H1 (cell line): ENCODE results near the gene RTN4IP1. TPM values are rescaled to one million over a fixed set of nuclear protein-coding genes. Genes with fewer than 3 reads are reported as not detected.

ENCODE experiments used
- CTCF ChIA-PET: fragments of 300-600 bp; sonication (Branson Sonifier 250); formaldehyde crosslinking; loops from one replicate; lab custom pipeline; 2021; ENCODE audit not compliant: partially characterized antibody; lab: Charles Lee
- POLR2A ChIA-PET: fragments of 300-600 bp; sonication (Branson Sonifier 250); formaldehyde crosslinking; loops from one replicate; lab custom pipeline; 2021; ENCODE audit warnings: inconsistent platforms; ENCODE audit not compliant: partially characterized antibody; lab: Charles Lee
- DNase-seq, 2 experiments: peaks; one replicate each; pipeline versions ENCODE4 v3.0.0 to v3.0.0-alpha.2; 2010 to 2022; ENCODE audit warnings: low spot score in 2 of 2, low read depth in 1 of 2, mixed read lengths in 1 of 2
- FAIRE-seq: peaks from 2 replicates; lab custom pipeline; 2011; peaks lifted over from hg19 to GRCh38; lab: Jason Lieb, UNC
- H2AFZ ChIP-seq: 2 replicates; pipeline ENCODE4 v1.8.1; 2012; ENCODE audit warnings: low read length, inconsistent platforms
- H2AK5ac ChIP-seq: 2 replicates; pipeline ENCODE4 v1.6.1; 2013; ENCODE audit warnings: low read depth, low read length
- H2BK120ac ChIP-seq: replicated peaks from 2 replicates; pipeline ENCODE3; 2013; ENCODE audit warnings: low read depth, low read length, inconsistent platforms
- H2BK12ac ChIP-seq: 2 replicates; pipeline ENCODE4 v1.6.1; 2013; ENCODE audit warnings: low read depth, low read length
- H2BK15ac ChIP-seq: 2 replicates; pipeline ENCODE4 v1.6.1; 2013; ENCODE audit warnings: low read length
- H2BK20ac ChIP-seq: 2 replicates; pipeline ENCODE4 v1.6.1; 2013; ENCODE audit warnings: low read length
- H2BK5ac ChIP-seq: 2 replicates; pipeline ENCODE4 v1.6.1; 2013; ENCODE audit warnings: low read depth, low read length
- H3K14ac ChIP-seq: 2 replicates; pipeline ENCODE4 v1.6.1; 2013; ENCODE audit warnings: inconsistent platforms; ENCODE audit not compliant: insufficient read length
- H3K18ac ChIP-seq: 2 replicates; pipeline ENCODE4 v1.6.1; 2013; ENCODE audit warnings: low read length; ENCODE audit errors: extremely low read depth
- H3K23ac ChIP-seq: 2 replicates; pipeline ENCODE4 v1.6.1; 2013; ENCODE audit warnings: inconsistent platforms; ENCODE audit not compliant: insufficient read length
- H3K23me2 ChIP-seq: 2 replicates; pipeline ENCODE4 v1.6.1; 2013; ENCODE audit warnings: low read depth, low read length
- H3K27ac ChIP-seq: 2 replicates; pipeline ENCODE4 v1.6.1; 2011; ENCODE audit warnings: low read depth, low read length, inconsistent platforms
- H3K27me3 ChIP-seq, 4 experiments: replicated peaks in 1 of 4; 1 replicate in 1 of 4; 2 replicates in 3 of 4; pipeline versions ENCODE4 v1.6.1 to v1.8.1; 2011 to 2013; ENCODE audit warnings: low read length in 3 of 4, mild to moderate bottlenecking in 3 of 4, inconsistent platforms in 2 of 4, mixed read lengths in 2 of 4, moderate library complexity in 1 of 4; ENCODE audit not compliant: control insufficient read depth in 3 of 4, insufficient read depth in 3 of 4; ENCODE audit errors: extremely low read depth in 1 of 4
- H3K36me3 ChIP-seq, 4 experiments: 2 replicates each; pipeline versions ENCODE4 v1.6.1 to v1.8.1; 2011 to 2013; ENCODE audit warnings: mild to moderate bottlenecking in 4 of 4, low read length in 3 of 4, moderate library complexity in 2 of 4, control low read depth in 1 of 4, inconsistent platforms in 1 of 4; ENCODE audit not compliant: insufficient read depth in 4 of 4, control insufficient read depth in 2 of 4
- H3K4ac ChIP-seq: replicated peaks from 2 replicates; pipeline ENCODE3; 2013; ENCODE audit warnings: low read length, low read depth, mixed read lengths, inconsistent platforms; ENCODE audit not compliant: insufficient read length
- H3K4me1 ChIP-seq, 4 experiments: replicated peaks in 1 of 4; 1 replicate in 1 of 4; 2 replicates in 3 of 4; pipeline versions ENCODE4 v1.6.1 to v1.8.1; 2011 to 2013; ENCODE audit warnings: low read length in 3 of 4, inconsistent platforms in 2 of 4, mixed read lengths in 1 of 4; ENCODE audit not compliant: insufficient read depth in 4 of 4, control insufficient read depth in 3 of 4
- H3K4me2 ChIP-seq, 2 experiments: 2 replicates each; pipeline versions ENCODE4 v1.6.1 to v1.8.1; 2011 to 2013; ENCODE audit warnings: low read depth in 2 of 2, low read length in 2 of 2, control low read depth in 1 of 2, inconsistent platforms in 1 of 2, mild to moderate bottlenecking in 1 of 2; ENCODE audit not compliant: insufficient read depth in 1 of 2
- H3K4me3 ChIP-seq, 4 experiments: fragments of 200-600, 300-600 bp in 1 of 4; sonication (generic), shearing (Covaris generic), sonication (Bioruptor Twin) in 1 of 4; 2 replicates each; pipeline versions ENCODE4 v1.5.1 to v1.8.1; 2011 to 2016; ENCODE audit warnings: low read length in 4 of 4, low read depth in 3 of 4, control low read depth in 2 of 4, inconsistent platforms in 2 of 4, mild to moderate bottlenecking in 2 of 4, mixed read lengths in 1 of 4, moderate library complexity in 1 of 4; ENCODE audit not compliant: insufficient read depth in 2 of 4; ENCODE audit errors: extremely low read depth in 1 of 4
- H3K56ac ChIP-seq: replicated peaks from 2 replicates; pipeline ENCODE3; 2013; ENCODE audit warnings: low read depth, mild to moderate bottlenecking, mixed read lengths, low read length, inconsistent platforms; ENCODE audit not compliant: insufficient read length
- H3K79me1 ChIP-seq: 2 replicates; pipeline ENCODE4 v1.6.1; 2013; ENCODE audit warnings: low read depth, low read length, control low read depth
- H3K79me2 ChIP-seq, 2 experiments: 2 replicates each; pipeline versions ENCODE4 v1.6.1 to v1.8.1; 2012 to 2013; ENCODE audit warnings: low read length in 2 of 2, mild to moderate bottlenecking in 2 of 2, inconsistent platforms in 1 of 2; ENCODE audit not compliant: insufficient read depth in 2 of 2, control insufficient read depth in 1 of 2
- H3K9ac ChIP-seq, 4 experiments: replicated peaks in 1 of 4; 1 replicate in 1 of 4; 2 replicates in 3 of 4; pipeline versions ENCODE4 v1.6.1 to v1.8.1; 2011 to 2013; ENCODE audit warnings: low read depth in 3 of 4, low read length in 3 of 4, control low read depth in 2 of 4, mild to moderate bottlenecking in 2 of 4, moderate library complexity in 2 of 4, inconsistent platforms in 1 of 4; ENCODE audit errors: extremely low read depth in 1 of 4
- H3K9me3 ChIP-seq, 2 experiments: 2 replicates each; pipeline versions ENCODE4 v1.6.1 to v1.8.1; 2012 to 2013; ENCODE audit warnings: mild to moderate bottlenecking in 2 of 2, moderate library complexity in 2 of 2, control low read depth in 1 of 2, inconsistent platforms in 1 of 2, low read depth in 1 of 2, low read length in 1 of 2, mixed read lengths in 1 of 2; ENCODE audit not compliant: insufficient read depth in 2 of 2
- H4K20me1 ChIP-seq, 2 experiments: replicated peaks in 1 of 2; 2 replicates each; pipeline versions ENCODE3 to v1.8.1; 2011 to 2013; ENCODE audit warnings: inconsistent platforms in 2 of 2, low read length in 2 of 2, mild to moderate bottlenecking in 1 of 2; ENCODE audit not compliant: insufficient read depth in 2 of 2, control insufficient read depth in 1 of 2
- H4K5ac ChIP-seq: 2 replicates; pipeline ENCODE4 v1.6.1; 2013; ENCODE audit warnings: low read length, low read depth, mixed read lengths, inconsistent platforms; ENCODE audit not compliant: insufficient read length
- H4K8ac ChIP-seq: 2 replicates; pipeline ENCODE4 v1.8.0; 2013; ENCODE audit warnings: mild to moderate bottlenecking, moderate library complexity, low read length, inconsistent platforms; ENCODE audit not compliant: insufficient read depth; ENCODE audit errors: extremely low read depth
- H4K91ac ChIP-seq: replicated peaks from 2 replicates; pipeline ENCODE3; 2013; ENCODE audit warnings: low read length, mixed read lengths, inconsistent platforms; ENCODE audit not compliant: insufficient read length
- CREB1 ChIP-seq: IDR thresholded peaks from 2 replicates; pipeline ENCODE4 v1.6.1; 2012; ENCODE audit warnings: inconsistent platforms
- CTCF ChIP-seq, 3 experiments: IDR thresholded peaks; 1 replicate in 2 of 3; 2 replicates in 1 of 3; pipeline versions ENCODE4 v1.5.1 to v1.6.1; 2011; ENCODE audit warnings: low read length in 3 of 3, mild to moderate bottlenecking in 3 of 3, inconsistent platforms in 2 of 3, low read depth in 1 of 3, moderate library complexity in 1 of 3; ENCODE audit not compliant: insufficient read depth in 1 of 3; ENCODE audit errors: control extremely low read depth in 1 of 3
- KDM1A ChIP-seq: fragments of 200-600, 300-600 bp; sonication (generic); IDR thresholded peaks from 2 replicates; pipeline ENCODE4 v1.7.1; 2016; ENCODE audit warnings: mild to moderate bottlenecking, low read length, borderline replicate concordance
- WGBS, 2 experiments: shearing (Covaris generic) in 1 of 2; methylation state at CpG; one replicate each; pipeline versions ENCODE4 v1.1.6 to v1.1.7; 2013 to 2015; ENCODE audit warnings: low lambda C conversion rate in 2 of 2, mixed read lengths in 2 of 2, inconsistent platforms in 1 of 2, low coverage in 1 of 2, missing lambda C conversion rate in 1 of 2; ENCODE audit not compliant: insufficient replicate concordance in 2 of 2, insufficient coverage in 1 of 2, insufficient read length in 1 of 2; ENCODE audit errors: extremely low coverage in 1 of 2, missing lambda C conversion rate in 1 of 2; 5-methylcytosine and 5-hydroxymethylcytosine counted together
- polyA plus RNA-seq, 7 experiments: library from polyadenylated mRNA; depleted of rRNA in 3 of 7; stranded (reverse) in 5 of 7; unstranded in 2 of 7; fragments of >200 nt in 5 of 7; fragments of 200-250 nt in 2 of 7; gene quantifications; 1 replicate in 5 of 7; 2 replicates in 1 of 7; 4 replicates in 1 of 7; pipeline versions ENCODE4 v1.2.1 to v1.2.3, GENCODE V29; 2011 to 2013; ENCODE audit warnings: missing spikeins in 2 of 7, mixed read lengths in 2 of 7
- total RNA-seq: library from RNA; stranded (reverse); fragmentation: NEBNext Ultra II Directional; extraction: Animal tissue kit (Norgen Biotek cat#: 25700); gene quantifications from 2 replicates; pipeline ENCODE4 v1.2.1, GENCODE V29; 2021

The RTN4IP1 gene
- total and polyA plus RNA-seq, 2 of the 8 experiments (the other 6 are each of a cell fraction or from before 2014, with no cell fraction given) = 14.6 to 19.5 TPM

GRCh38 chr6:106551155-106551554, 78.1 kb downstream of the RTN4IP1 start:
- peaks cover 0 to 4% (median 3%) of the 10 kb centered on the region in 4 experiments; a peak in 3 of 7 replicates for H3K4me1 ChIP-seq
- H3K79me1 ChIP-seq = no peaks in the 10 kb centered on the region
- no peaks in the 10 kb centered on the region for H3K27me3 ChIP-seq
- no peak overlapping the region for H2BK15ac ChIP-seq
- no peak overlapping the region for H3K14ac ChIP-seq
- ChIA-PET CTCF (interaction anchor here (0.9 to 1.0 kb wide), 2 partner anchors 16 to 26 kb away, joined by 3 read pairs; no protein-coding TSS in a partner anchor), POLR2A (no interaction called here)
- no peak overlapping the region for H2AK5ac ChIP-seq
- 90% methylated on average over 3 of the region's 3 CpGs; no CpG with 5 or more reads in 1 of the 2 experiments for WGBS, 2 experiments
- H3K23ac ChIP-seq = no peak overlapping the region
- no peaks in the 10 kb centered on the region for H4K20me1 ChIP-seq
- no peak overlapping the region for H2BK20ac ChIP-seq
- no peak overlapping the region for H2BK12ac ChIP-seq
- no peak overlapping the region for H3K4me3 ChIP-seq
- no peak overlapping the region for H2BK5ac ChIP-seq
- H3K27ac ChIP-seq = no peak overlapping the region
- no peak overlapping the region for H2AFZ ChIP-seq
- H3K56ac ChIP-seq = no peak overlapping the region
- H3K4ac ChIP-seq = no peak overlapping the region
- no peak overlapping the region for H3K9ac ChIP-seq
- H4K8ac ChIP-seq = no peak overlapping the region
- no peak overlapping the region for H4K5ac ChIP-seq
- H3K18ac ChIP-seq = no peak overlapping the region
- H3K9me3 ChIP-seq = no peaks in the 10 kb centered on the region
- H4K91ac ChIP-seq = no peak overlapping the region
- no peak for DNase-seq
- no peak for TF ChIP-seq CTCF (IDR thresholded peaks at IDR 0.05; ENCODE audit: control extremely low read depth in 1 of 3, insufficient read depth in 1 of 3, low read depth in 1 of 3, low read length in 3 of 3)
- TF ChIP-seq CREB1 = no peak
- TF ChIP-seq KDM1A = peak; percentile 51; the same call in 1 of the 2 replicates
- 0 out of 8 replicates have a peak, but pooled peaks cover 0 to 2% (median 0%) of the 10 kb centered on the region in 4 experiments for H3K36me3 ChIP-seq
- no peak for FAIRE-seq
- no peaks in the 10 kb centered on the region for H3K23me2 ChIP-seq
- H2BK120ac ChIP-seq = no peak overlapping the region
- no peaks in the 10 kb centered on the region for H3K79me2 ChIP-seq
- no peak overlapping the region for H3K4me2 ChIP-seq
